H1 (cell line): Measurements from ENCODE around the gene ZNF512. TPM values are rescaled to one million over a fixed set of nuclear protein-coding genes. Genes with fewer than 3 reads are reported as not detected.

Experiments used
- CTCF ChIA-PET: fragments of 300-600 bp; sonication (Branson Sonifier 250); formaldehyde crosslinking; loops from one replicate; lab custom pipeline; 2021; ENCODE audit not compliant: partially characterized antibody; lab: Charles Lee
- POLR2A ChIA-PET: fragments of 300-600 bp; sonication (Branson Sonifier 250); formaldehyde crosslinking; loops from one replicate; lab custom pipeline; 2021; ENCODE audit warnings: inconsistent platforms; ENCODE audit not compliant: partially characterized antibody; lab: Charles Lee
- DNase-seq, 2 experiments: peaks; one replicate each; pipeline versions ENCODE4 v3.0.0 to v3.0.0-alpha.2; 2010 to 2022; ENCODE audit warnings: low spot score in 2 of 2, low read depth in 1 of 2, mixed read lengths in 1 of 2
- FAIRE-seq: peaks from 2 replicates; lab custom pipeline; 2011; peaks lifted over from hg19 to GRCh38; lab: Jason Lieb, UNC
- H2AFZ ChIP-seq: 2 replicates; pipeline ENCODE4 v1.8.1; 2012; ENCODE audit warnings: low read length, inconsistent platforms
- H2AK5ac ChIP-seq: 2 replicates; pipeline ENCODE4 v1.6.1; 2013; ENCODE audit warnings: low read depth, low read length
- H2BK120ac ChIP-seq: replicated peaks from 2 replicates; pipeline ENCODE3; 2013; ENCODE audit warnings: low read depth, low read length, inconsistent platforms
- H2BK12ac ChIP-seq: 2 replicates; pipeline ENCODE4 v1.6.1; 2013; ENCODE audit warnings: low read depth, low read length
- H2BK15ac ChIP-seq: 2 replicates; pipeline ENCODE4 v1.6.1; 2013; ENCODE audit warnings: low read length
- H2BK20ac ChIP-seq: 2 replicates; pipeline ENCODE4 v1.6.1; 2013; ENCODE audit warnings: low read length
- H2BK5ac ChIP-seq: 2 replicates; pipeline ENCODE4 v1.6.1; 2013; ENCODE audit warnings: low read depth, low read length
- H3K14ac ChIP-seq: 2 replicates; pipeline ENCODE4 v1.6.1; 2013; ENCODE audit warnings: inconsistent platforms; ENCODE audit not compliant: insufficient read length
- H3K18ac ChIP-seq: 2 replicates; pipeline ENCODE4 v1.6.1; 2013; ENCODE audit warnings: low read length; ENCODE audit errors: extremely low read depth
- H3K23ac ChIP-seq: 2 replicates; pipeline ENCODE4 v1.6.1; 2013; ENCODE audit warnings: inconsistent platforms; ENCODE audit not compliant: insufficient read length
- H3K23me2 ChIP-seq: 2 replicates; pipeline ENCODE4 v1.6.1; 2013; ENCODE audit warnings: low read depth, low read length
- H3K27ac ChIP-seq: 2 replicates; pipeline ENCODE4 v1.6.1; 2011; ENCODE audit warnings: low read depth, low read length, inconsistent platforms
- H3K27me3 ChIP-seq, 4 experiments: replicated peaks in 1 of 4; 1 replicate in 1 of 4; 2 replicates in 3 of 4; pipeline versions ENCODE4 v1.6.1 to v1.8.1; 2011 to 2013; ENCODE audit warnings: low read length in 3 of 4, mild to moderate bottlenecking in 3 of 4, inconsistent platforms in 2 of 4, mixed read lengths in 2 of 4, moderate library complexity in 1 of 4; ENCODE audit not compliant: control insufficient read depth in 3 of 4, insufficient read depth in 3 of 4; ENCODE audit errors: extremely low read depth in 1 of 4
- H3K36me3 ChIP-seq, 4 experiments: 2 replicates each; pipeline versions ENCODE4 v1.6.1 to v1.8.1; 2011 to 2013; ENCODE audit warnings: mild to moderate bottlenecking in 4 of 4, low read length in 3 of 4, moderate library complexity in 2 of 4, control low read depth in 1 of 4, inconsistent platforms in 1 of 4; ENCODE audit not compliant: insufficient read depth in 4 of 4, control insufficient read depth in 2 of 4
- H3K4ac ChIP-seq: replicated peaks from 2 replicates; pipeline ENCODE3; 2013; ENCODE audit warnings: low read length, low read depth, mixed read lengths, inconsistent platforms; ENCODE audit not compliant: insufficient read length
- H3K4me1 ChIP-seq, 4 experiments: replicated peaks in 1 of 4; 1 replicate in 1 of 4; 2 replicates in 3 of 4; pipeline versions ENCODE4 v1.6.1 to v1.8.1; 2011 to 2013; ENCODE audit warnings: low read length in 3 of 4, inconsistent platforms in 2 of 4, mixed read lengths in 1 of 4; ENCODE audit not compliant: insufficient read depth in 4 of 4, control insufficient read depth in 3 of 4
- H3K4me2 ChIP-seq, 2 experiments: 2 replicates each; pipeline versions ENCODE4 v1.6.1 to v1.8.1; 2011 to 2013; ENCODE audit warnings: low read depth in 2 of 2, low read length in 2 of 2, control low read depth in 1 of 2, inconsistent platforms in 1 of 2, mild to moderate bottlenecking in 1 of 2; ENCODE audit not compliant: insufficient read depth in 1 of 2
- H3K4me3 ChIP-seq, 4 experiments: fragments of 200-600, 300-600 bp in 1 of 4; sonication (generic), shearing (Covaris generic), sonication (Bioruptor Twin) in 1 of 4; 2 replicates each; pipeline versions ENCODE4 v1.5.1 to v1.8.1; 2011 to 2016; ENCODE audit warnings: low read length in 4 of 4, low read depth in 3 of 4, control low read depth in 2 of 4, inconsistent platforms in 2 of 4, mild to moderate bottlenecking in 2 of 4, mixed read lengths in 1 of 4, moderate library complexity in 1 of 4; ENCODE audit not compliant: insufficient read depth in 2 of 4; ENCODE audit errors: extremely low read depth in 1 of 4
- H3K56ac ChIP-seq: replicated peaks from 2 replicates; pipeline ENCODE3; 2013; ENCODE audit warnings: low read depth, mild to moderate bottlenecking, mixed read lengths, low read length, inconsistent platforms; ENCODE audit not compliant: insufficient read length
- H3K79me1 ChIP-seq: 2 replicates; pipeline ENCODE4 v1.6.1; 2013; ENCODE audit warnings: low read depth, low read length, control low read depth
- H3K79me2 ChIP-seq, 2 experiments: 2 replicates each; pipeline versions ENCODE4 v1.6.1 to v1.8.1; 2012 to 2013; ENCODE audit warnings: low read length in 2 of 2, mild to moderate bottlenecking in 2 of 2, inconsistent platforms in 1 of 2; ENCODE audit not compliant: insufficient read depth in 2 of 2, control insufficient read depth in 1 of 2
- H3K9ac ChIP-seq, 4 experiments: replicated peaks in 1 of 4; 1 replicate in 1 of 4; 2 replicates in 3 of 4; pipeline versions ENCODE4 v1.6.1 to v1.8.1; 2011 to 2013; ENCODE audit warnings: low read depth in 3 of 4, low read length in 3 of 4, control low read depth in 2 of 4, mild to moderate bottlenecking in 2 of 4, moderate library complexity in 2 of 4, inconsistent platforms in 1 of 4; ENCODE audit errors: extremely low read depth in 1 of 4
- H3K9me3 ChIP-seq, 2 experiments: 2 replicates each; pipeline versions ENCODE4 v1.6.1 to v1.8.1; 2012 to 2013; ENCODE audit warnings: mild to moderate bottlenecking in 2 of 2, moderate library complexity in 2 of 2, control low read depth in 1 of 2, inconsistent platforms in 1 of 2, low read depth in 1 of 2, low read length in 1 of 2, mixed read lengths in 1 of 2; ENCODE audit not compliant: insufficient read depth in 2 of 2
- H4K20me1 ChIP-seq, 2 experiments: replicated peaks in 1 of 2; 2 replicates each; pipeline versions ENCODE3 to v1.8.1; 2011 to 2013; ENCODE audit warnings: inconsistent platforms in 2 of 2, low read length in 2 of 2, mild to moderate bottlenecking in 1 of 2; ENCODE audit not compliant: insufficient read depth in 2 of 2, control insufficient read depth in 1 of 2
- H4K5ac ChIP-seq: 2 replicates; pipeline ENCODE4 v1.6.1; 2013; ENCODE audit warnings: low read length, low read depth, mixed read lengths, inconsistent platforms; ENCODE audit not compliant: insufficient read length
- H4K8ac ChIP-seq: 2 replicates; pipeline ENCODE4 v1.8.0; 2013; ENCODE audit warnings: mild to moderate bottlenecking, moderate library complexity, low read length, inconsistent platforms; ENCODE audit not compliant: insufficient read depth; ENCODE audit errors: extremely low read depth
- H4K91ac ChIP-seq: replicated peaks from 2 replicates; pipeline ENCODE3; 2013; ENCODE audit warnings: low read length, mixed read lengths, inconsistent platforms; ENCODE audit not compliant: insufficient read length
- CBX8 ChIP-seq: fragments of 300-800, 300-1000 bp; sonication (generic); IDR thresholded peaks from 2 replicates; pipeline ENCODE4 v1.7.1; 2016; ENCODE audit warnings: low read depth, low read length, borderline replicate concordance
- EP300 ChIP-seq, 2 experiments: IDR thresholded peaks; 1 replicate in 1 of 2; 2 replicates in 1 of 2; pipeline ENCODE4 v1.6.1; 2011 to 2012; ENCODE audit warnings: low read depth in 2 of 2, low read length in 2 of 2, mild to moderate bottlenecking in 2 of 2, borderline replicate concordance in 1 of 2, inconsistent platforms in 1 of 2, moderate library complexity in 1 of 2
- FOSL1 ChIP-seq: IDR thresholded peaks from 2 replicates; pipeline ENCODE4 v1.6.1; 2011; ENCODE audit warnings: mild to moderate bottlenecking, low read depth, low read length, moderate library complexity; ENCODE audit not compliant: insufficient read depth
- GTF2F1 ChIP-seq: IDR thresholded peaks from 2 replicates; pipeline ENCODE4 v1.6.1; 2012; ENCODE audit warnings: low read depth, low read length, improper control_type of control experiment, borderline replicate concordance
- HDAC6 ChIP-seq: IDR thresholded peaks from one replicate; pipeline ENCODE4 v1.7.1; 2012; ENCODE audit warnings: low read depth, mild to moderate bottlenecking, inconsistent platforms, low read length, moderate library complexity
- NANOG ChIP-seq: IDR thresholded peaks from 2 replicates; pipeline ENCODE4 v1.6.1; 2011; ENCODE audit warnings: low read length, low read depth, mild to moderate bottlenecking, inconsistent platforms; ENCODE audit not compliant: insufficient read depth, poor library complexity, severe bottlenecking
- RXRA ChIP-seq: IDR thresholded peaks from 2 replicates; pipeline ENCODE4 v1.6.1; 2011; ENCODE audit warnings: low read depth, mild to moderate bottlenecking, low read length, moderate library complexity; ENCODE audit not compliant: insufficient read depth
- SAP30 ChIP-seq: fragments of 300-600 bp; sonication (generic); IDR thresholded peaks from 2 replicates; pipeline ENCODE4 v1.7.1; 2012; ENCODE audit warnings: low read length, moderate library complexity, mild to moderate bottlenecking, inconsistent platforms; ENCODE audit not compliant: insufficient read depth, insufficient replicate concordance
- TAF7 ChIP-seq: optimal IDR thresholded peaks from 2 replicates; pipeline ENCODE3; 2011; ENCODE audit warnings: low read depth, mild to moderate bottlenecking, inconsistent platforms, low read length, moderate library complexity, borderline replicate concordance
- TCF12 ChIP-seq: IDR thresholded peaks from 2 replicates; pipeline ENCODE4 v1.6.1; 2011; ENCODE audit warnings: low read depth, mild to moderate bottlenecking, low read length
- USF2 ChIP-seq: IDR thresholded peaks from 2 replicates; pipeline ENCODE4 v1.6.1; 2011; ENCODE audit warnings: low read length, improper control_type of control experiment
- WGBS, 2 experiments: shearing (Covaris generic) in 1 of 2; methylation state at CpG; one replicate each; pipeline versions ENCODE4 v1.1.6 to v1.1.7; 2013 to 2015; ENCODE audit warnings: low lambda C conversion rate in 2 of 2, mixed read lengths in 2 of 2, inconsistent platforms in 1 of 2, low coverage in 1 of 2, missing lambda C conversion rate in 1 of 2; ENCODE audit not compliant: insufficient replicate concordance in 2 of 2, insufficient coverage in 1 of 2, insufficient read length in 1 of 2; ENCODE audit errors: extremely low coverage in 1 of 2, missing lambda C conversion rate in 1 of 2; 5-methylcytosine and 5-hydroxymethylcytosine counted together
- polyA plus RNA-seq, 7 experiments: library from polyadenylated mRNA; depleted of rRNA in 3 of 7; stranded (reverse) in 5 of 7; unstranded in 2 of 7; fragments of >200 nt in 5 of 7; fragments of 200-250 nt in 2 of 7; gene quantifications; 1 replicate in 5 of 7; 2 replicates in 1 of 7; 4 replicates in 1 of 7; pipeline versions ENCODE4 v1.2.1 to v1.2.3, GENCODE V29; 2011 to 2013; ENCODE audit warnings: missing spikeins in 2 of 7, mixed read lengths in 2 of 7
- total RNA-seq: library from RNA; stranded (reverse); fragmentation: NEBNext Ultra II Directional; extraction: Animal tissue kit (Norgen Biotek cat#: 25700); gene quantifications from 2 replicates; pipeline ENCODE4 v1.2.1, GENCODE V29; 2021

The ZNF512 gene
- total and polyA plus RNA-seq, 2 of the 8 experiments (the other 6 are each of a cell fraction or from before 2014, with no cell fraction given), result 17.6 to 37.9 TPM

- H4K8ac ChIP-seq, result no peak overlapping the region
- no peak overlapping the region for H3K18ac ChIP-seq
- H3K36me3 ChIP-seq, result no peaks in the 10 kb centered on the region
- no peak overlapping the region for H3K4ac ChIP-seq
- 79% methylated on average over 3 of the region's 3 CpGs; no CpG with 5 or more reads in 1 of the 2 experiments for WGBS, 2 experiments
- no peak overlapping the region for H2BK5ac ChIP-seq
- no peaks in the 10 kb centered on the region for H3K79me1 ChIP-seq
- H2AFZ ChIP-seq, result no peak overlapping the region
- H3K23ac ChIP-seq, result no peak overlapping the region
- H3K4me2 ChIP-seq, result no peak overlapping the region
- DNase-seq, result no peak
- H2BK12ac ChIP-seq, result no peak overlapping the region
- no peak overlapping the region for H3K9ac ChIP-seq
- H4K91ac ChIP-seq, result no peak overlapping the region
- no peak overlapping the region for H2AK5ac ChIP-seq
- peaks cover 0 to 6% (median 1%) of the 10 kb centered on the region in 4 experiments; a peak in 2 of 7 replicates for H3K27me3 ChIP-seq
- no peak overlapping the region for H3K56ac ChIP-seq
- FAIRE-seq, result no peak
- H3K4me3 ChIP-seq, result no peak overlapping the region
- CTCF ChIA-PET, result interaction anchor here (1.5 kb wide), 1 partner anchor 10 kb away, joined by 3 read pairs; no protein-coding TSS in a partner anchor
- no peak overlapping the region for H2BK120ac ChIP-seq
- no peaks in the 10 kb centered on the region for H3K23me2 ChIP-seq
- no peak overlapping the region for H2BK15ac ChIP-seq
- no peaks in the 10 kb centered on the region for H3K79me2 ChIP-seq
- no peak overlapping the region for H3K14ac ChIP-seq
- peaks cover under 1 to 1% of the 10 kb centered on the region in 2 experiments; a peak in 1 of 4 replicates for H3K9me3 ChIP-seq
- no peaks in the 10 kb centered on the region for H4K20me1 ChIP-seq
- H3K27ac ChIP-seq, result no peak overlapping the region
- H3K4me1 ChIP-seq, result no peaks in the 10 kb centered on the region
- POLR2A ChIA-PET, result interaction anchor here (2.7 kb wide), 1 partner anchor 12 kb away, joined by 12 read pairs; the partner anchor contains the start of gene ZNF512
- H2BK20ac ChIP-seq, result no peak overlapping the region
- no peak overlapping the region for H4K5ac ChIP-seq
- TF ChIP-seq SAP30 (no peak), TCF12 (no peak), RXRA (no peak), CBX8 (no peak), FOSL1 (no peak), HDAC6 (no peak), USF2 (no peak), EP300 (IDR thresholded peaks at IDR 0.05; ENCODE audit: borderline replicate concordance in 1 of 2, low read depth in 2 of 2, low read length in 2 of 2) (no peak), TAF7 (no peak), NANOG (no peak), GTF2F1 (no peak)
Observed at GRCh38 chr2:27571197-27571596, 11.6 kb upstream of the ZNF512 start.
